GM18499 (cell line): ENCODE measurements around the gene ZNF502.

Source experiments
- ATAC-seq: cut with Tn5 transposase; IDR thresholded peaks from one replicate; pipeline ENCODE4 v1.9.1; 2021; ENCODE audit warnings: moderate number of reproducible peaks; ENCODE audit not compliant: insufficient read depth, unreplicated experiment

ZNF502 gene

DNA sequence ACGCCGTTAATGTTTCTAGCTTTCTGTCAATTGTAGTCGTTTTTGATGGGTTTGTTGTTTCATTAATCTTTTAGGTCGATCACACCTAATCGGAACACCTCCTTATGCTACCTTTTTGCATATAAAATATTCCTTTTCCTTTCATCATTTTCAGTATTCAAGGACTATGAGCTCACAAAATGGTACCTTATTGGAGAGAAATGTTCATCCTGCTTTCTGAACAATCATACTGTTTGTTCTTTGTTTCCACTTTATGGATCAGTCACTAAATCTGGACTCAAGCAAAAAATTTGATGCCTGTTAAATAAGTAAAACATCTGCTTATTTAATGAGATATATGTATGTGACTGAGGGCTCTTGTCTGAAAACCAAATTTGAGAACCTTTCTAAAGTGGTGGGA lies 50.2 kb downstream of the ZNF502 start:
- no peak for ATAC-seq

DNA sequence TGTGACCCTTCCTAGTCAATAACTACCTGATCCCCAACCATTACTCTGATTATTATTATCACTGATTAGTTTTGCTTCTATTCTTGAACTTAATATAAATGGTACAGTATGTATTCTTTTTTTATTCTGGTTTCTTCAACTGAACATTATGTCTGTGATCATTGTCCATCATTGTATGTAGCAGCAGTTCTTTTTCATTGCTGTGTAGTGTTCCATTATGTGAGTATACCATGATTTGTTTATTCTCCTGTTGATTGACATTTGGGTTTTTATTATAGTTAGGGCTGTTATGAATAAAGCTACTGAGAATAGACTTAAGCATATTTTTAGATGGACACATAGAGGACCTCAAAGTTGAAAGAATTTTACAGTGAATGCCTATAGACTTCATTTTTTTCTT lies 51.8 kb downstream of the ZNF502 start:
- no peak for ATAC-seq

DNA sequence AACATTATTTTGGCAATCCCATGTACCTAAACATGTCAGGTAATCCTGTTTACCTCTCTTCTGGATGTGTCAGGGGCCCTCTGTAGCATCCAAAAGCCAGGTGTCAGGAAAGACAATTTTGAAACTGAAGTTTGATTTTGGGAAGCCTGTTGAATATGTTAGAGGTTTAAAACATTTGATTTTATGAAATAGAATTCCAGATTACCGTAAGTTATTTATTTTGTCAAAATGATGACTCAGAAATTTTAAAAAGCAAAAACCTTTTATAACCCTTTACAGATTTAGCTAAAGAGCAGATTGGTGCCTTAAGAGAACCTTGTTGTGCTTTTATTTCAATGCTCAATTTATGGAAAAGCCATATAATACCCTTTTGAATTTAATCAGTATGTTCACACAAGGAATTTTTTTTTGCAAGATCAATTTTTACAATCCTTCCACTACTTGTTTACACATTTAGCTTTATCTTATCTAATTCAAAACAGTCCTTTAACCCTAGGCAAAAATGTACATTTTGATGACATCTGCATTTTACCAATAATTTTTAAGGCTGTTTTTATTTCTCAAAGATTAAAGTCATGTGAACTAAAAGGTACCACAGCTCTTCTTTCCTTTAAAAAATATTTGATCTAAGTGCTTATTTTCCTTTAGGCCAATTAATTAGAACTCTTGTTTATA lies 59.1 kb downstream of the ZNF502 start:
- ATAC-seq: no peak

DNA sequence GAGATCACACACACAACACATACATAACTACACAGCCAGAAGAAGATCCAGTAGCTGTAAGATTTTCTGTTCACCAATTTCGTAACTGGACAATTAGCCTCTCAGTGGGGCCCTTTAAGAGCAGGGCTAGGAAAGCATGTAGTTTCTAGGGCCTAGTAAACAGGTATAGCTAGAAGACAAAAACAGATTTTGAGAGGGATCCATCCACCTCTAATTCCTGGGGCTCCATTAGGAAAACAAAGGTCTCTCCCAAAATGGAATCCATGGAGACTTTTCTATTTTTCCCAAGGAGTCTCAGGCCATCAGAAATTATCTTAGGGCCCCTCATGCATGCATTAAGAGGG lies 59.6 kb downstream of the ZNF502 start:
- ATAC-seq: no peak
